Activated B cell treated with CpG ODN at 0.5 μM for 24 hours (primary cell): ENCODE measurements around the gene EGR4. TPM values are rescaled to one million over a fixed set of nuclear protein-coding genes. Genes with fewer than 3 reads are reported as not detected.

Experiments
- ATAC-seq: fragments of 200-7000 bp; cut with Tn5 transposase; one replicate; pipeline ENCODE4 v1.10.0; 2021; ENCODE audit warnings: low read depth, mild to moderate bottlenecking, moderate library complexity
- CTCF ChIA-PET: fragments of 350-600 bp; sonication (Branson Sonifier 250); formaldehyde crosslinking; loops from one replicate; lab custom pipeline; 2021; ENCODE audit warnings: antibody characterized with exemption; lab: Charles Lee
- POLR2A ChIA-PET: fragments of 350-600 bp; sonication (Branson Sonifier 250); formaldehyde crosslinking; loops from one replicate; lab custom pipeline; 2021; ENCODE audit warnings: antibody characterized with exemption; lab: Charles Lee
- DNase-seq: peaks from one replicate; pipeline ENCODE4 v3.0.0; 2022
- H3K27ac Mint-ChIP-seq: one replicate; pipeline ENCODE4 v1.8.0; 2020; ENCODE audit warnings: mixed read lengths
- H3K27me3 Mint-ChIP-seq: one replicate; pipeline ENCODE4 v1.8.0; 2021; ENCODE audit warnings: mixed read lengths
- H3K36me3 Mint-ChIP-seq: one replicate; pipeline ENCODE4 v1.8.0; 2021; ENCODE audit warnings: low read depth, mixed read lengths
- H3K4me1 Mint-ChIP-seq: one replicate; pipeline ENCODE4 v1.8.0; 2021; ENCODE audit warnings: mixed read lengths
- H3K4me3 Mint-ChIP-seq: one replicate; pipeline ENCODE4 v1.8.0; 2020; ENCODE audit warnings: mild to moderate bottlenecking, mixed read lengths
- H3K9me3 Mint-ChIP-seq: one replicate; pipeline ENCODE4 v1.8.0; 2020; ENCODE audit warnings: mixed read lengths
- intact Hi-C: fragments of 100-400 bp; cut with micrococcal nuclease; formaldehyde crosslinking; loops from one replicate; pipeline ENCODE4 v1.15.1; 2024
- total RNA-seq: library from RNA; stranded (reverse); gene quantifications from 2 replicates; pipeline ENCODE4 v1.2.3, GENCODE V29; 2022
- TF ChIP-seq, protein P1 (sequence below): fragments of 200-600 bp; IDR thresholded peaks from one replicate; pipeline ENCODE4 v1.8.0; 2022; ENCODE audit warnings: antibody characterized with exemption, mild to moderate bottlenecking

Gene EGR4
- total RNA-seq, 1 donor from 2014 or later: not detected

GRCh38 chr2:73262108-73262651 lies 31.2 kb downstream of the EGR4 start:
- TF ChIP-seq, protein P1, sequence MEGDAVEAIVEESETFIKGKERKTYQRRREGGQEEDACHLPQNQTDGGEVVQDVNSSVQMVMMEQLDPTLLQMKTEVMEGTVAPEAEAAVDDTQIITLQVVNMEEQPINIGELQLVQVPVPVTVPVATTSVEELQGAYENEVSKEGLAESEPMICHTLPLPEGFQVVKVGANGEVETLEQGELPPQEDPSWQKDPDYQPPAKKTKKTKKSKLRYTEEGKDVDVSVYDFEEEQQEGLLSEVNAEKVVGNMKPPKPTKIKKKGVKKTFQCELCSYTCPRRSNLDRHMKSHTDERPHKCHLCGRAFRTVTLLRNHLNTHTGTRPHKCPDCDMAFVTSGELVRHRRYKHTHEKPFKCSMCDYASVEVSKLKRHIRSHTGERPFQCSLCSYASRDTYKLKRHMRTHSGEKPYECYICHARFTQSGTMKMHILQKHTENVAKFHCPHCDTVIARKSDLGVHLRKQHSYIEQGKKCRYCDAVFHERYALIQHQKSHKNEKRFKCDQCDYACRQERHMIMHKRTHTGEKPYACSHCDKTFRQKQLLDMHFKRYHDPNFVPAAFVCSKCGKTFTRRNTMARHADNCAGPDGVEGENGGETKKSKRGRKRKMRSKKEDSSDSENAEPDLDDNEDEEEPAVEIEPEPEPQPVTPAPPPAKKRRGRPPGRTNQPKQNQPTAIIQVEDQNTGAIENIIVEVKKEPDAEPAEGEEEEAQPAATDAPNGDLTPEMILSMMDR: no peak
- Mint-ChIP-seq H3K4me3 (no peak overlapping the region), H3K27me3 (no peaks in the 10 kb centered on the region), H3K36me3 (peaks cover 49% of the 10 kb centered on the region), H3K4me1 (peaks cover 3% of the 10 kb centered on the region), H3K9me3 (no peaks in the 10 kb centered on the region), H3K27ac (no peak overlapping the region)
- intact Hi-C loops: no loop called here
- CTCF ChIA-PET: no interaction called here
- POLR2A ChIA-PET: interaction anchor here (0.7 kb wide), 1 partner anchor 640 kb away, joined by 3 read pairs; no protein-coding TSS in a partner anchor
- DNase-seq (no peak), ATAC-seq (no peak)

- TF ChIP-seq, protein P1: no peak
- intact Hi-C loops: no loop called here
- Mint-ChIP-seq H3K4me3 (no peak overlapping the region), H3K9me3 (no peaks in the 10 kb centered on the region), H3K27ac (no peak overlapping the region), H3K27me3 (no peaks in the 10 kb centered on the region), H3K4me1 (no peaks in the 10 kb centered on the region), H3K36me3 (peaks cover 44% of the 10 kb centered on the region)
- ATAC-seq (no peak), DNase-seq (no peak)
- ChIA-PET POLR2A (no interaction called here), CTCF (no interaction called here)
Measured at GRCh38 chr2:73260338-73260984, 32.9 kb downstream of the EGR4 start.

DNA sequence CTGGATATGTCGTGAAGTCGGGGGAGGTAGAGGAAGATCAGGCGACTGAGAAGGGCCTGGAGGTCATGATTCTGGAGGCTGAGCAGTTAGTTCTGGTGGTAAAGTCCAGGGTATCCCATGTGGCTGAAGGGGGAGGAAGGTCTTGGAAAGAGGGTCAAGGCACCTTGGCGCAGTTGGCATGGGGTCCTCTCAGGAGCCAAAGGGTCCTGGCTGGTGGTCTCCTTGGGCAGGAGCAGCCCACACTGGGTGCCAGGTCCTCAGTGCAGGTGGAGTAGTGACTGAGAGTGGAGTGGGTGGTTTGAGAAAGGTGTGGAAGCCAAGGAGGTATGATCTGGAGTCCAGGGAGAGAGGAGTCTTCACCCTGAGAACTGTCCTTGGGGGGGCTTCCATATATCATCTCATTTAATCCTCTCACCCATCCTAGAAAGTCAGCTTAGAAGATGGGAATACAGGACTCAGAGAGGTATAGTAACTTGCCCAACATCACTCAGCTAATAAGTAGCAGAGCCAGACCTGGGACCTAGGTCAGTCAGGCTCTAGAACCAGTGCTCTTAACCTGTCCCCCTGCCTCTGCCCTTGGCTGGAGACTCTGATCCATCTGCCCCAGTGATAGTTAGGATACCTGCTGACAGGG lies 33.5 kb downstream of the EGR4 start:
- peaks cover 49% of the 10 kb centered on the region for H3K36me3 Mint-ChIP-seq

GRCh38 chr2:73259276-73259675 lies 34.1 kb downstream of the EGR4 start:
- intact Hi-C loops: no loop called here
- Mint-ChIP-seq H3K4me3 (no peak overlapping the region), H3K9me3 (no peaks in the 10 kb centered on the region), H3K36me3 (peaks cover 52% of the 10 kb centered on the region), H3K4me1 (no peaks in the 10 kb centered on the region), H3K27me3 (no peaks in the 10 kb centered on the region), H3K27ac (no peak overlapping the region)
- TF ChIP-seq, protein P1: no peak
- ChIA-PET POLR2A (no interaction called here), CTCF (no interaction called here)
- ATAC-seq: no peak
- no peak for DNase-seq

More for the DNA sequence above, 33.5 kb downstream of the EGR4 start:
- Mint-ChIP-seq H3K27me3 (no peaks in the 10 kb centered on the region), H3K4me1 (no peaks in the 10 kb centered on the region), H3K4me3 (no peak overlapping the region), H3K27ac (no peak overlapping the region), H3K9me3 (no peaks in the 10 kb centered on the region)
- intact Hi-C loops: no loop called here
- ATAC-seq: no peak
- CTCF ChIA-PET: no interaction called here
- POLR2A ChIA-PET: no interaction called here
- DNase-seq: no peak
- TF ChIP-seq, protein P1: no peak

DNA sequence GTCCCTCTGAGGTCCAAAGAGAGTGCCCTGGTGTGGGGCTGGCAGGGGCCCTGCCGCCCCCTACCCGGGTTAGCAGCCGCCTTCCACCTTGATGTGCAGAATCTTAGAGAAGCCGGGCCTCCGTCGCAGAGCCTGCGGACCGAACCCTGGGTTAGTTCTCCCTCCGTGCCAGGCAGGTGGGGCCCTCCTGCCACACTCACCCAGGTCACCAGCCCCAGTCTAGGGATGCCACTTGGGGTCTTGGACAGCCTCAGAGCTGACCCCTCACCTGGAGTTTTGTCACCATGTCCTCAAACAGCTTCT lies 34.5 kb downstream of the EGR4 start:
- no peak for DNase-seq
- Mint-ChIP-seq H3K9me3 (no peaks in the 10 kb centered on the region), H3K4me1 (no peaks in the 10 kb centered on the region), H3K36me3 (peaks cover 52% of the 10 kb centered on the region), H3K27me3 (no peaks in the 10 kb centered on the region), H3K27ac (no peak overlapping the region), H3K4me3 (no peak overlapping the region)
- ChIA-PET POLR2A (no interaction called here), CTCF (no interaction called here)
- intact Hi-C loops: no loop called here
- TF ChIP-seq, protein P1: no peak
- ATAC-seq: no peak
